Stimulated activated CD8-positive, alpha-beta memory T cell treated with anti-CD3 and anti-CD28 coated beads, Interleukin-7, amount 100 ng/mL, for 24 hours (primary cell): ENCODE measurements around the gene LIFR.
"Not testable (repeated sequence)": the region's sequence is repeated elsewhere in the genome, so short reads cannot be mapped to it uniquely, and the experiment has no call there.

Source experiments
- DNase-seq: peaks from one replicate; pipeline ENCODE4 v3.0.0-alpha.2; 2020; ENCODE audit warnings: low read depth

LIFR gene

GRCh38 chr5:38582293-38582974 lies 26.0 kb upstream of the LIFR start:
- no peak for DNase-seq

- DNase-seq: no peak
These were observed 25.2 kb upstream of the LIFR start for GRCh38 chr5:38581597-38581996.

- DNase-seq: no peak
These were observed 22.7 kb upstream of the LIFR start for GRCh38 chr5:38579105-38579504.

GRCh38 chr5:38576961-38577684 lies 20.7 kb upstream of the LIFR start:
- no peak for DNase-seq

- no peak for DNase-seq
These were observed 20.0 kb upstream of the LIFR start for GRCh38 chr5:38576442-38576841.

GRCh38 chr5:38575476-38575875 lies 19.0 kb upstream of the LIFR start:
- DNase-seq: no peak

GRCh38 chr5:38574009-38574408 lies 17.6 kb upstream of the LIFR start:
- no peak for DNase-seq

- DNase-seq: no peak
These were observed 17.1 kb upstream of the LIFR start for GRCh38 chr5:38573521-38573920.

- DNase-seq: no peak
These were observed 12.7 kb upstream of the LIFR start for GRCh38 chr5:38569180-38569579.

GRCh38 chr5:38567306-38567705 lies 10.9 kb upstream of the LIFR start:
- DNase-seq: not testable (repeated sequence)

- DNase-seq: no peak
These were observed 7.2 kb upstream of the LIFR start for GRCh38 chr5:38563624-38564023.

- no peak for DNase-seq
These were observed 6.2 kb upstream of the LIFR start for GRCh38 chr5:38562444-38563210.

GRCh38 chr5:38559428-38559827 lies 3.0 kb upstream of the LIFR start:
- no peak for DNase-seq

- DNase-seq: no peak
These were observed 1.3 kb upstream of the LIFR start for GRCh38 chr5:38557792-38558191.

- no peak for DNase-seq
These were observed 863 bp upstream of the LIFR start for GRCh38 chr5:38557308-38557710.

- DNase-seq: no peak
These were observed 303 bp downstream of the LIFR start for GRCh38 chr5:38556088-38556598.

- no peak for DNase-seq
These were observed 925 bp downstream of the LIFR start for GRCh38 chr5:38555354-38556087.

- DNase-seq: no peak
These were observed 1.6 kb downstream of the LIFR start for GRCh38 chr5:38554861-38555260.

- DNase-seq: no peak
These were observed 2.0 kb downstream of the LIFR start for GRCh38 chr5:38554403-38554802.

GRCh38 chr5:38553001-38553521 lies 3.4 kb downstream of the LIFR start:
- no peak for DNase-seq

- DNase-seq: no peak
These were observed 5.1 kb downstream of the LIFR start for GRCh38 chr5:38551030-38552017.
